Vagina (tissue), 2 donors: Measurements from ENCODE around the gene C10orf62. TPM values are rescaled to one million over a fixed set of nuclear protein-coding genes. Genes with fewer than 3 reads are reported as not detected.

Source experiments
- DNase-seq, 2 donors: peaks; one replicate each; pipeline ENCODE4 v3.0.0-alpha.2; 2017; ENCODE audit errors: extremely low spot score in 2 of 2
- H3K27ac ChIP-seq: fragments of 200-600 bp; sonication (generic); one replicate; pipeline ENCODE4 v1.5.1; 2019
- H3K27me3 ChIP-seq: fragments of 200-600 bp; sonication (generic); one replicate; pipeline ENCODE4 v1.5.1; 2019
- H3K36me3 ChIP-seq, 2 donors: fragments of 200-600 bp; sonication (generic); one replicate each; pipeline ENCODE4 v1.5.1; 2017 to 2019
- H3K4me1 ChIP-seq: fragments of 200-600 bp; sonication (generic); one replicate; pipeline ENCODE4 v1.5.1; 2019
- H3K4me3 ChIP-seq, 2 donors: fragments of 200-600 bp; sonication (generic); 1 replicate in 1 of 2; 2 replicates in 1 of 2; pipeline ENCODE4 v1.5.1; 2016 to 2019
- H3K9me3 ChIP-seq: fragments of 200-600 bp; sonication (generic); one replicate; pipeline ENCODE4 v1.5.1; 2019
- POLR2A ChIP-seq, 2 donors: fragments of 450-650 bp; IDR thresholded peaks; one replicate each; pipeline ENCODE4 v1.6.1; 2017; ENCODE audit warnings: antibody characterized with exemption in 2 of 2, mild to moderate bottlenecking in 2 of 2, moderate library complexity in 2 of 2
- POLR2AphosphoS5 ChIP-seq, 2 donors: sonication (generic); formaldehyde crosslinking; IDR thresholded peaks; one replicate each; pipeline ENCODE4 v1.9.0; 2017; ENCODE audit warnings: antibody characterized with exemption in 2 of 2, mild to moderate bottlenecking in 2 of 2, low read depth in 1 of 2; ENCODE audit not compliant: insufficient read depth in 1 of 2
- intact Hi-C: fragments of 100-400 bp; cut with DNase I; formaldehyde crosslinking; loops from one replicate; pipeline ENCODE4 v1.15.1; 2023
- total RNA-seq: library from RNA; depleted of rRNA; stranded (reverse); fragments of >200 nt; gene quantifications from one replicate; pipeline ENCODE4 v1.2.3, GENCODE V29; 2016
- TF ChIP-seq, protein P1 (sequence below), 3 experiments: fragments of 450-650 bp in 2 of 3; fragments of 200-600 bp in 1 of 3; sonication (generic) in 1 of 3; IDR thresholded peaks; one replicate each; pipeline ENCODE4 v1.5.1; 2017 to 2019; ENCODE audit warnings: antibody characterized with exemption in 3 of 3, mild to moderate bottlenecking in 2 of 3, moderate library complexity in 2 of 3

The C10orf62 gene
- total RNA-seq, 1 donor from 2014 or later: not detected

DNA sequence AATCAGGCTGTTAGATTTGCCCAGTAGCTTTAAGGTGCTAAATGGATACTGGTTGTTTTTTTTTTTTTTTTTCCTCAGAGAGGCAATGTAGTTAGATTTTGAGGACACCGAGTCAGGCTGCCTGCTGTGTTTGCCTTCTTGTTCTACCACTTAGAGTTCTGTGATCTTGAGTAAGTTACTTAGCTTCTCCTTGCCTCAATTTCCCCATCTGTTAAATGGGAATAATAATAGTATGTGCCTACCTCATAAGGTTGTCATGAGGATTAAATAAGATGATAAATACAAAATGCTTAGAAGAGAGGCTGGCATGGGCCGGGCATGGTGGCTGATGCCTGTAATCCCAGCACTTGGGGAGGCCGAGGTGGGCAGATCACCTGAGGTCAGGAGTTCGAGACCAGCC, 29.2 kb downstream of the C10orf62 start:
- H3K4me1 ChIP-seq: no peaks in the 10 kb centered on the region
- no peak overlapping the region for H3K4me3 ChIP-seq
- H3K27me3 ChIP-seq: no peaks in the 10 kb centered on the region
- no peaks in the 10 kb centered on the region for H3K9me3 ChIP-seq
- no peak for DNase-seq
- TF ChIP-seq, protein P1, sequence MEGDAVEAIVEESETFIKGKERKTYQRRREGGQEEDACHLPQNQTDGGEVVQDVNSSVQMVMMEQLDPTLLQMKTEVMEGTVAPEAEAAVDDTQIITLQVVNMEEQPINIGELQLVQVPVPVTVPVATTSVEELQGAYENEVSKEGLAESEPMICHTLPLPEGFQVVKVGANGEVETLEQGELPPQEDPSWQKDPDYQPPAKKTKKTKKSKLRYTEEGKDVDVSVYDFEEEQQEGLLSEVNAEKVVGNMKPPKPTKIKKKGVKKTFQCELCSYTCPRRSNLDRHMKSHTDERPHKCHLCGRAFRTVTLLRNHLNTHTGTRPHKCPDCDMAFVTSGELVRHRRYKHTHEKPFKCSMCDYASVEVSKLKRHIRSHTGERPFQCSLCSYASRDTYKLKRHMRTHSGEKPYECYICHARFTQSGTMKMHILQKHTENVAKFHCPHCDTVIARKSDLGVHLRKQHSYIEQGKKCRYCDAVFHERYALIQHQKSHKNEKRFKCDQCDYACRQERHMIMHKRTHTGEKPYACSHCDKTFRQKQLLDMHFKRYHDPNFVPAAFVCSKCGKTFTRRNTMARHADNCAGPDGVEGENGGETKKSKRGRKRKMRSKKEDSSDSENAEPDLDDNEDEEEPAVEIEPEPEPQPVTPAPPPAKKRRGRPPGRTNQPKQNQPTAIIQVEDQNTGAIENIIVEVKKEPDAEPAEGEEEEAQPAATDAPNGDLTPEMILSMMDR (IDR thresholded peaks at IDR 0.05): no peak
- TF ChIP-seq POLR2A (IDR thresholded peaks at IDR 0.05) (no peak), POLR2AphosphoS5 (IDR thresholded peaks at IDR 0.05; ENCODE audit: insufficient read depth in 1 of 2, low read depth in 1 of 2) (no peak)
- no peak overlapping the region for H3K27ac ChIP-seq
- intact Hi-C loops: no loop called here
- H3K36me3 ChIP-seq: no peaks in the 10 kb centered on the region

DNA sequence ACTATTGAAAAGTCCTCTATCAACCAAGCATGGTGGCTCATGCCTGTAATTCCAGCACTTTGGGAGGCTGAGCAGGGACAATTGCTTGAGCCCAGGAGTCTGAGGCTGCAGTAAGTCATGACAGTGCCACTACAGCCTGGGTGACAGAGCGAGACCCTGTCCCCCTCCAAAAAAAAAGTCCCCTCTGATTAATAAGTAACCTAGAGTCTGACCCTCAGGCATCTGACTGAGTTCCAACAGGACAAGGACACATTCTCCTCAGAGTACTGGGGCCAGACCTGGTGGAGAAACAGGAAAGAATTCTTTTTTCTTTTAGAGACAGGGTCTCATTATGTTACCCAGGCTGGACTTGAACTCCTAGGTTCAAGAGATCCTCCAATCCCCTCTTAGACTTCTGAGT, 33.8 kb downstream of the C10orf62 start:
- Histone ChIP-seq H3K4me1 (no peaks in the 10 kb centered on the region), H3K4me3 (no peak overlapping the region), H3K27ac (no peak overlapping the region), H3K27me3 (no peaks in the 10 kb centered on the region), H3K9me3 (no peaks in the 10 kb centered on the region), H3K36me3 (no peaks in the 10 kb centered on the region)
- no peak for DNase-seq
- TF ChIP-seq POLR2A (IDR thresholded peaks at IDR 0.05): no peak
- TF ChIP-seq, protein P1 (IDR thresholded peaks at IDR 0.05): no peak
- TF ChIP-seq POLR2AphosphoS5 (IDR thresholded peaks at IDR 0.05; ENCODE audit: insufficient read depth in 1 of 2, low read depth in 1 of 2): no peak
- intact Hi-C loops: no loop called here

DNA sequence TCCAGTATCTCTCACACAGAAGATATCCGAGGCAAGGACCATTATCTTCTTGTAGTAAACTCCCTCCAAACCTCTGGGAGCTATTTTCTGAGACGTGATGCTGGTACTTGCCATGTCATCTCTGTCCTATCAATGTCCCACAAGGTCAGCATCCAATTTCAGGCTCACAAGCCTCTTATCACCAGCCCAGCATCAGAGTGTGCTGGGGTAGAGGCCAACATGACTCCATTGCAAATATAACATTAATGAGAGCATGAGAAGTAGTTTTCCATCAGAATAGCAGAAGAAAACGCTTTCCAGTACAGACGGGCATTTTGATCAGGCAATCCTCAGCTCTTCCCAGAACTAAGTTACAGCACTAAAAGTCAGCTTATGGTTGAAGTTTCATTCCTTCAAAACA, 38.2 kb downstream of the C10orf62 start:
- no peaks in the 10 kb centered on the region for H3K27me3 ChIP-seq
- H3K9me3 ChIP-seq: no peaks in the 10 kb centered on the region
- TF ChIP-seq POLR2A (IDR thresholded peaks at IDR 0.05): no peak
- TF ChIP-seq, protein P1 (IDR thresholded peaks at IDR 0.05): no peak
- TF ChIP-seq POLR2AphosphoS5 (IDR thresholded peaks at IDR 0.05; ENCODE audit: insufficient read depth in 1 of 2, low read depth in 1 of 2): no peak
- no peak overlapping the region for H3K27ac ChIP-seq
- intact Hi-C loops: no loop called here
- no peak for DNase-seq
- H3K4me1 ChIP-seq: peaks cover 5% of the 10 kb centered on the region
- H3K4me3 ChIP-seq: no peak overlapping the region
- no peaks in the 10 kb centered on the region for H3K36me3 ChIP-seq

DNA sequence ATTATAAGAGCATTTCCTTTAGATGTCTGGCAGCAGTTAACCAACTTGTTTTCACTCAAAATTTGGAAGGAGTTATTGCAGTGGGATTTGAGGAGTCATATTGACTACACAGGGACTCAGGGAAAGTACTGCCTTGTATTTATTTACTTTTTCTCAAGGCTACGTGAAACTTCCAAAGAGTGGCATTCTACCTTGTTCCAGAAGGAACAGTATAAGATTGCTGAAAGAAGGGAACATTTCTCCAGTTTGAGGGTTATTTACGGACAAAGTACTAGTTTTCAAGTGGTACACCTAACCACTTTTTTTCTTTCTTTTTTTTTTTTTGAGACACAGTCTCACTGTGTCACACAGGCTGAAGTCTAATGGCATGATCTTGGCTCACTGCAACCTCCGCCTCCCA, 38.7 kb downstream of the C10orf62 start:
- Histone ChIP-seq H3K27ac (no peak overlapping the region), H3K27me3 (no peaks in the 10 kb centered on the region), H3K4me3 (no peak overlapping the region), H3K36me3 (no peaks in the 10 kb centered on the region), H3K9me3 (no peaks in the 10 kb centered on the region), H3K4me1 (peaks cover 8% of the 10 kb centered on the region)
- TF ChIP-seq POLR2AphosphoS5 (IDR thresholded peaks at IDR 0.05; ENCODE audit: insufficient read depth in 1 of 2, low read depth in 1 of 2): no peak
- TF ChIP-seq, protein P1 (IDR thresholded peaks at IDR 0.05): no peak
- intact Hi-C loops: no loop called here
- no peak for DNase-seq

DNA sequence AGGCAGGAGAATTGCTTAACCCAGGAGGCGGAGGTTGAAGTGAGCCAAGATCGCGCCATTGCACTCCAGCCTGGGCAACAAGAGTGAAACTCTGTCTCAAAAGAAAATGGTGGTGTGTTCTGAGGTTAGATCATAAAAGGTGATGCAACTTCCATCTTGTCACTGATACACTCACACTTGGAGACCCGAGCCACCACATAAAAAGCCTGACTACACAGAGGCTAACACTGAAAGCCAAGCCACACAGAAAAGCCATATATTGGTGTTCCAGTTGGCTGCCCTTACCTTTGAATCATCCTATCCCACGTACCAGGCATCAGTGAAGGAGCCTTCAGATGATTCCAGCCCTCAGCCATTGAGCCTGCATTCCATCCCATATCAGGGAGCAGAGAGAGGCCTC, 39.8 kb downstream of the C10orf62 start:
- Histone ChIP-seq H3K27me3 (no peaks in the 10 kb centered on the region), H3K4me1 (peaks cover 13% of the 10 kb centered on the region), H3K27ac (no peak overlapping the region), H3K4me3 (no peak overlapping the region), H3K9me3 (no peaks in the 10 kb centered on the region), H3K36me3 (no peaks in the 10 kb centered on the region)
- TF ChIP-seq, protein P1 (IDR thresholded peaks at IDR 0.05): no peak
- TF ChIP-seq POLR2A (IDR thresholded peaks at IDR 0.05) (no peak), POLR2AphosphoS5 (IDR thresholded peaks at IDR 0.05; ENCODE audit: insufficient read depth in 1 of 2, low read depth in 1 of 2) (no peak)
- intact Hi-C loops: no loop called here
- DNase-seq: no peak
